ENCODE results near the gene SPAG9. TPM values are rescaled to one million over a fixed set of nuclear protein-coding genes. Genes with fewer than 3 reads are reported as not detected.

SPAG9 gene
- total RNA-seq, 4 donors from 2014 or later = 39.4 to 211 (median 107) TPM

DNA sequence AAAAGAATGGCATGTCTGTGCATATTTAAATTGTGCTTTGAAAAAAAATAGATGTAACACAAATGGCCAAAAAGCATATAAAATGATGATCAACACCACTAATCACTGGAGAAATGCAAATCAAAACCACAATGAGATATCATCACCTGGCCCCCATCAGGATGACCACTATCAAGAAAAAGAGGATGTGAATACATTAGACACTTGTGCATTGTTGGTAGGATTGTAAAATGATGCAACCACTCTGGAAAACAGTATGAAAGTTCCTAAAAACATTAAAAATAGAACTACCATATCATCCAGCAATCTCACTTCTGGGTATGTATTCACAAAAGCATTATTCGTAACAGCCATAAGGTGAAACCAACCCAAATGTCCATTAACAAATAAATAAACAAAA, 91.5 kb downstream of the SPAG9 start:
- H3K27me3 ChIP-seq = no peaks in the 10 kb centered on the region
- no peak overlapping the region for H3K4me3 ChIP-seq
- H3K9me3 ChIP-seq = no peaks in the 10 kb centered on the region
- no peak for DNase-seq
- TF ChIP-seq POLR2A (IDR thresholded peaks at IDR 0.05) = no peak
- TF ChIP-seq, protein P1, sequence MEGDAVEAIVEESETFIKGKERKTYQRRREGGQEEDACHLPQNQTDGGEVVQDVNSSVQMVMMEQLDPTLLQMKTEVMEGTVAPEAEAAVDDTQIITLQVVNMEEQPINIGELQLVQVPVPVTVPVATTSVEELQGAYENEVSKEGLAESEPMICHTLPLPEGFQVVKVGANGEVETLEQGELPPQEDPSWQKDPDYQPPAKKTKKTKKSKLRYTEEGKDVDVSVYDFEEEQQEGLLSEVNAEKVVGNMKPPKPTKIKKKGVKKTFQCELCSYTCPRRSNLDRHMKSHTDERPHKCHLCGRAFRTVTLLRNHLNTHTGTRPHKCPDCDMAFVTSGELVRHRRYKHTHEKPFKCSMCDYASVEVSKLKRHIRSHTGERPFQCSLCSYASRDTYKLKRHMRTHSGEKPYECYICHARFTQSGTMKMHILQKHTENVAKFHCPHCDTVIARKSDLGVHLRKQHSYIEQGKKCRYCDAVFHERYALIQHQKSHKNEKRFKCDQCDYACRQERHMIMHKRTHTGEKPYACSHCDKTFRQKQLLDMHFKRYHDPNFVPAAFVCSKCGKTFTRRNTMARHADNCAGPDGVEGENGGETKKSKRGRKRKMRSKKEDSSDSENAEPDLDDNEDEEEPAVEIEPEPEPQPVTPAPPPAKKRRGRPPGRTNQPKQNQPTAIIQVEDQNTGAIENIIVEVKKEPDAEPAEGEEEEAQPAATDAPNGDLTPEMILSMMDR (IDR thresholded peaks at IDR 0.05) = no peak
- H3K36me3 ChIP-seq = no peaks in the 10 kb centered on the region
- no peaks in the 10 kb centered on the region for H3K4me1 ChIP-seq
- intact Hi-C loops (cut with DNase I; ENCODE audit: low total_unique reads) = no loop called here
- H3K27ac ChIP-seq = peak overlapping the region; percentile 51 to 72

DNA sequence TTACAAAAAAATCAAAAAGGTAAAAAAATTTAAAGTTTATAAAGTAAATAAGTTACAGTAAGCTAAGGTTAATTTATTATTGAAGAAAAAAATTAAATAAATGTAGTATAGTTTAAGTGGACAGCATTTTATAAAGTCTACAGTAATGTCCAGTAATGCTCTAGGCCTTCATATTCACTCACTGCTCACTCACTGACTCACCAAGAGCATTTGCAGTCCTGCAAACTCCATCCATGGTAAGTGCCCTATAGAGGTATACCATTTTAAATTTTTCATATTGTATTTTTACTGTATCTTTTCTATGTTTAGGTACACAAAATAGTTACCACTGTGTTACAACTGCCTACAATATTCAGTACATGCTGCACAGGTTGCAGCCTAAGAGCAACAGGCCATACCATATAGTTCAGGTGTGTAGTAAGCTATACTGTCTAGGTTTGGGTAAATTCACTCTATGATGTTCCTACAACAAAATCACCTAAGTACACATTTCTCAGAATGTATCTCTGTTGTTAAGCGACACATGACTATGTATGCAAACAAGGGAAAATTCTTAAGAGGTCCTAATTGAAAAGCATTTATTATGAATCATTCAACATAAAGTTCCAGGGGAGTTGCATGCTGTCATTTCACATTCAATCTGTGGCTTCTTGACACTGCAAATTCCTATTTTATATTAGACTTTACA, 92.3 kb downstream of the SPAG9 start:
- Histone ChIP-seq H3K4me3 (no peak overlapping the region), H3K4me1 (no peaks in the 10 kb centered on the region), H3K36me3 (no peaks in the 10 kb centered on the region), H3K27me3 (no peaks in the 10 kb centered on the region), H3K27ac (peak overlapping the region in 1 of 2 donors; percentile 72), H3K9me3 (no peaks in the 10 kb centered on the region)
- DNase-seq = no peak
- no peak for TF ChIP-seq POLR2A (IDR thresholded peaks at IDR 0.05)
- TF ChIP-seq, protein P1 (IDR thresholded peaks at IDR 0.05) = no peak
- intact Hi-C loops (cut with DNase I; ENCODE audit: low total_unique reads) = no loop called here

DNA sequence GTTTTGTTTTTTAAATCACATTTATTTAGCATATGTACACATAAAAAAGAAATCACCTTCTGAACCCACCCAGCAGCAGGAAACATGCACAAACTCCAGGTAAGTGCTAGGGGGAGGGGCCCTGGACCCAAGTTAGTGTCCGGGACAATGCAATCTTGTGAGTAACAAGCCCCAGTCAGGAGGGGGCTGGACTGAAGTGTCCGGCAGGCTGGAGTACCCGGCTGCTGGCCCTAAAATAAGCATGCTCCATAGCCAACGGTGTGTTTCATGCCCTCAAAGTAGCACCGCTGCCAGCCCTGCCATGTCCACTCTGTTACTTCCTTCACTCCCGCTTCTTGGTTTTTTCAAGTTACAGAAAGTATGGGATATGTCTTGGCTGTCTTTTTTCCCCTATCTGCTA, 102.1 kb downstream of the SPAG9 start:
- no peaks in the 10 kb centered on the region for H3K36me3 ChIP-seq
- TF ChIP-seq POLR2A (IDR thresholded peaks at IDR 0.05) = no peak
- TF ChIP-seq, protein P1 (IDR thresholded peaks at IDR 0.05) = no peak
- DNase-seq = no peak
- H3K27me3 ChIP-seq = no peaks in the 10 kb centered on the region
- H3K27ac ChIP-seq = no peak overlapping the region
- H3K9me3 ChIP-seq = no peaks in the 10 kb centered on the region
- intact Hi-C loops (cut with DNase I; ENCODE audit: low total_unique reads) = no loop called here
- peaks cover 0 to 3% of the 10 kb centered on the region in 2 donors for H3K4me1 ChIP-seq
- H3K4me3 ChIP-seq = no peak overlapping the region

DNA sequence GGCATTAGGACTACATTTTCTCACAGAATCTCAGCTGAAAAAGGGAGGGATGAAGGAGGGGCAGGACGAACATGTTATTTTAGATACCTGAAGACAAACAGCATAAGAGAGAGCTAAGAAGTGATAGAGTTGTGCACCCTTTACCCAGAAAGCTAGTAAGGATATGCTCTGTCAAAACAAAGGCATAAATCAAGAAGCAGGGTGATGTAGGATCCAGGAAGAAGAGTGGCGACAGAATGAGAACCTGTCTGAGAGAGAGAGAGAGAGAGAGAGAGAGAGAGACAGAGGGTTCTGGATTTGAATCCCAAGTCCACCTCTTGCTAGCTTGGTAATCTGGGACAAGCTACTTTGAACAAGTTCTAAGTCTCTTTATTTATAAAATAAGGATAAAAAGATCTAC, 103.4 kb downstream of the SPAG9 start:
- TF ChIP-seq POLR2A (IDR thresholded peaks at IDR 0.05) = no peak
- TF ChIP-seq, protein P1 (IDR thresholded peaks at IDR 0.05) = no peak
- Histone ChIP-seq H3K27me3 (no peaks in the 10 kb centered on the region), H3K27ac (peak overlapping the region; percentile 34 to 58), H3K9me3 (no peaks in the 10 kb centered on the region), H3K4me3 (no peak overlapping the region), H3K4me1 (peaks cover 0 to 3% of the 10 kb centered on the region in 2 donors), H3K36me3 (no peaks in the 10 kb centered on the region)
- no peak for DNase-seq
- intact Hi-C loops (cut with DNase I; ENCODE audit: low total_unique reads) = no loop called here

DNA sequence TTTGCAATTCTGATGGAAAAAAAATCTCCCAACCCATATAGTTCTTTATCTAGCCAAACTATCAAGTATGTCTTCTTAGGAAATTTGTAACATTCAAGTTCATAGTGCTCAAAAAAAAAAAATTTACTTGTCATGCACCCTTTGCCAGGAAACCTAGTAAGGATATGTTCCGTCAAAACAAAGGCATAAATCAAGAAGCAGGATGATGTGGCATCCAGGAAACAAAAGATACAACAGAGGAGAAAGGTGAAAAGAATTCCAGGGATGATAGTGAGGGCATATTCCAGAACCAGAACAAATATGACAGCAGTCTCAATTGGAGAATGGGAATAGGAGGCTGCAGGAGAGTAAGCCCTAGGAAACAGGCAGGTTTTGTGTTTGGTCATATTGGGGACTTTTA, 104.6 kb downstream of the SPAG9 start:
- peaks cover 0 to 3% of the 10 kb centered on the region in 2 donors for H3K4me1 ChIP-seq
- H3K27ac ChIP-seq = peak overlapping the region; percentile 58 to 65
- no peaks in the 10 kb centered on the region for H3K9me3 ChIP-seq
- intact Hi-C loops (cut with DNase I; ENCODE audit: low total_unique reads) = no loop called here
- no peak for TF ChIP-seq POLR2A (IDR thresholded peaks at IDR 0.05)
- TF ChIP-seq, protein P1 (IDR thresholded peaks at IDR 0.05) = no peak
- DNase-seq = no peak
- H3K4me3 ChIP-seq = no peak overlapping the region
- H3K36me3 ChIP-seq = no peaks in the 10 kb centered on the region
- H3K27me3 ChIP-seq = no peaks in the 10 kb centered on the region
